NCI-H146 treated with DMSO at 0.1 percent for 48 hours (cell line): ENCODE measurements around the gene PLA2G6.

Source experiments
- DNase-seq: peaks from one replicate; lab custom pipeline; 2025; ENCODE audit not compliant: unreplicated experiment; lab: John Stamatoyannopoulos, UW

The PLA2G6 gene

GRCh38 chr22:38214302-38215056 is 32.8 kb upstream of the PLA2G6 start:
- DNase-seq: peak; percentile 18

GRCh38 chr22:38213990-38214301 is 32.3 kb upstream of the PLA2G6 start:
- DNase-seq: no peak

GRCh38 chr22:38213319-38213989 is 31.8 kb upstream of the PLA2G6 start:
- no peak for DNase-seq

GRCh38 chr22:38212442-38212841 is 30.8 kb upstream of the PLA2G6 start:
- no peak for DNase-seq

- no peak for DNase-seq
These were observed 29.9 kb upstream of the PLA2G6 start for GRCh38 chr22:38211556-38211955.

GRCh38 chr22:38208551-38208968 is 26.9 kb upstream of the PLA2G6 start:
- no peak for DNase-seq

GRCh38 chr22:38207898-38208432 is 26.3 kb upstream of the PLA2G6 start:
- no peak for DNase-seq

- no peak for DNase-seq
These were observed 23.9 kb upstream of the PLA2G6 start for GRCh38 chr22:38205261-38206128.

- no peak for DNase-seq
These were observed 23.2 kb upstream of the PLA2G6 start for GRCh38 chr22:38204784-38205183.

GRCh38 chr22:38203855-38204514 is 22.4 kb upstream of the PLA2G6 start:
- DNase-seq: no peak

- DNase-seq: no peak
These were observed 21.6 kb upstream of the PLA2G6 start for GRCh38 chr22:38203090-38203810.

- peak; percentile 6 for DNase-seq
These were observed 20.9 kb upstream of the PLA2G6 start for GRCh38 chr22:38202437-38203089.

GRCh38 chr22:38201711-38202436 is 20.2 kb upstream of the PLA2G6 start, which contains the start of gene MAFF:
TSS of gene MAFF (plus strand) at chr22:38201994. CDS start at chr22:38213854, 11,860 bp downstream.
- DNase-seq: peak; percentile 71

GRCh38 chr22:38201371-38201710 is 19.7 kb upstream of the PLA2G6 start:
- DNase-seq: no peak

- no peak for DNase-seq
These were observed 18.4 kb upstream of the PLA2G6 start for GRCh38 chr22:38199826-38200559.

- no peak for DNase-seq
These were observed 15.3 kb upstream of the PLA2G6 start for GRCh38 chr22:38196791-38197419.

- DNase-seq: no peak
These were observed 11.9 kb upstream of the PLA2G6 start for GRCh38 chr22:38193580-38193979.

- no peak for DNase-seq
These were observed 10.8 kb upstream of the PLA2G6 start for GRCh38 chr22:38192475-38192863.
